RWPE1 (cell line): Measurements from ENCODE around the gene LRP3.
"Not testable (repeated sequence)": the region's sequence is repeated elsewhere in the genome, so short reads cannot be mapped to it uniquely, and the experiment has no call there.

ENCODE experiments used
- CTCF ChIA-PET: fragments of 350-600 bp; sonication (Branson Sonifier 250); formaldehyde crosslinking; extraction: SDS; loops from one replicate; lab custom pipeline; 2021; lab: Yijun Ruan, JAX
- POLR2A ChIA-PET: fragments of 400-600 bp; formaldehyde crosslinking; extraction: SDS; loops from one replicate; lab custom pipeline; 2020; ENCODE audit warnings: antibody characterized with exemption; ENCODE audit not compliant: low non-redundant PET; lab: Yijun Ruan, JAX
- DNase-seq: peaks from one replicate; pipeline ENCODE4 v3.0.0; 2012; ENCODE audit warnings: low spot score
- H3K27ac ChIP-seq: fragments of 450-650 bp; 2 replicates; pipeline ENCODE4 v1.5.1; 2017
- TF ChIP-seq, protein P1 (sequence below): fragments of 450-650 bp; conservative IDR thresholded peaks from 2 replicates; pipeline ENCODE4 v1.5.1; 2017; ENCODE audit warnings: low read depth, mild to moderate bottlenecking

The LRP3 gene

DNA sequence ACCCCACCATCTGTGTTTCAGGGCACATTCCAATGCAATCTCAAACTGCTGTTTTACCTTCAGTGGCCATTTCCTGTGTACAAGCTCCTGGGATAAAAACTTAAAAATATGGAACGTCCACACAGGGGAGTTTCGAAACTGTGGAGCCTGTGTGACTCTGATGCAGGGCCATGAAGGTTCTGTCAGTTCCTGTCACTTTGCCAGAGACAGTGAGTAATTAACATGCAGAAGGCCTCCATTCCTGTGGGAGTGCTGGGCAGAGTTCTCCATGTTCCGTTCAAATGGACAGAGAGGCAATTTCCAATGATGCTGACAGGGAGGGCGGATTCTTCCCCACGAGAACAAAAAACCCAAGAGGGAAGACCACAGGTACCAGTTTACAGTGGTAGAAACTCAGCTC, 37.8 kb upstream of the LRP3 start:
- POLR2A ChIA-PET, result no interaction called here
- CTCF ChIA-PET, result interaction anchor here (0.5 to 0.6 kb wide), 2 partner anchors 154 to 365 kb away, joined by 3 to 8 read pairs; no protein-coding TSS in a partner anchor
- no peak overlapping the region for H3K27ac ChIP-seq
- TF ChIP-seq, protein P1, sequence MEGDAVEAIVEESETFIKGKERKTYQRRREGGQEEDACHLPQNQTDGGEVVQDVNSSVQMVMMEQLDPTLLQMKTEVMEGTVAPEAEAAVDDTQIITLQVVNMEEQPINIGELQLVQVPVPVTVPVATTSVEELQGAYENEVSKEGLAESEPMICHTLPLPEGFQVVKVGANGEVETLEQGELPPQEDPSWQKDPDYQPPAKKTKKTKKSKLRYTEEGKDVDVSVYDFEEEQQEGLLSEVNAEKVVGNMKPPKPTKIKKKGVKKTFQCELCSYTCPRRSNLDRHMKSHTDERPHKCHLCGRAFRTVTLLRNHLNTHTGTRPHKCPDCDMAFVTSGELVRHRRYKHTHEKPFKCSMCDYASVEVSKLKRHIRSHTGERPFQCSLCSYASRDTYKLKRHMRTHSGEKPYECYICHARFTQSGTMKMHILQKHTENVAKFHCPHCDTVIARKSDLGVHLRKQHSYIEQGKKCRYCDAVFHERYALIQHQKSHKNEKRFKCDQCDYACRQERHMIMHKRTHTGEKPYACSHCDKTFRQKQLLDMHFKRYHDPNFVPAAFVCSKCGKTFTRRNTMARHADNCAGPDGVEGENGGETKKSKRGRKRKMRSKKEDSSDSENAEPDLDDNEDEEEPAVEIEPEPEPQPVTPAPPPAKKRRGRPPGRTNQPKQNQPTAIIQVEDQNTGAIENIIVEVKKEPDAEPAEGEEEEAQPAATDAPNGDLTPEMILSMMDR, result no peak
- DNase-seq, result no peak

DNA sequence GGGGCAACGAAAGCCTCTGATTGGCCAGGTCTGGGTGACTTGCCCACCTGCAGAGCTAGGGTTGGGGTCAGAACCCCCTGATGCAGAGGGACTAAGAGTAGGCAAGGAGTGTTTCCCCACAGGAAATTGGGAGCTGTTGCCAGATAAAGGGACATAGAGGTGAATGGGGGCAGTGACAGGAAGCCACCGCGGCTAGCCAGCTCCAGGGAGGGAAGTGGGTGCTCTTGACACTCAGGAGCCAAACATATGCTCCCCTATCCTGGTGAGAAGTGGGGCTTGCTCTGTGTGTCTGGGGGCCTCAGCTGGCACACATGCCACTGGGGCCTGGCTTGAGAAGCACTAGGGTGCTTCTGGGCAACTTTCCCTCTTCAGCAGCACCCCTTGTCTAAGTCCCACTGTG, 36.2 kb upstream of the LRP3 start:
- POLR2A ChIA-PET, result no interaction called here
- no peak overlapping the region for H3K27ac ChIP-seq
- TF ChIP-seq, protein P1, result no peak
- CTCF ChIA-PET, result no interaction called here
- no peak for DNase-seq

DNA sequence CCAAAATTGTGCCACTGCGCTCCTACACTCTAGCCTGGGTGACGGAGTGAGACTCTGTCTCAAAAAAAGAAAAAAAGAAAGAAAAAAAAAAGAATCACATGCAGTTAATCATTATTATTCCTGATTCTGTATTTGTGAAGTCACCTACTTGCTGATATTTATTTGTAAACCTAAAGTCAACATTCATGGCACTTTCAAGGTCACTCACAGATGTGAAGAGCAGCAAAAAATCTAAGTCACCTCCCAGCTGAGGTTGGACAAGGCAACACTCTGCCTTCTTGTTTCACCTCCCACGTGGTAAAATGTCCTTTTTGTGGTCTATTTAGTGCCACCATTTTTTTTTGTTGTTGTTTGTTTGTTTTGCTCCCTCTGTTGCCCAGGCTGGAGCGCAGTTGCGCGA, 35.8 kb upstream of the LRP3 start:
- CTCF ChIA-PET, result no interaction called here
- DNase-seq, result no peak
- H3K27ac ChIP-seq, result no peak overlapping the region
- POLR2A ChIA-PET, result no interaction called here
- TF ChIP-seq, protein P1, result no peak

DNA sequence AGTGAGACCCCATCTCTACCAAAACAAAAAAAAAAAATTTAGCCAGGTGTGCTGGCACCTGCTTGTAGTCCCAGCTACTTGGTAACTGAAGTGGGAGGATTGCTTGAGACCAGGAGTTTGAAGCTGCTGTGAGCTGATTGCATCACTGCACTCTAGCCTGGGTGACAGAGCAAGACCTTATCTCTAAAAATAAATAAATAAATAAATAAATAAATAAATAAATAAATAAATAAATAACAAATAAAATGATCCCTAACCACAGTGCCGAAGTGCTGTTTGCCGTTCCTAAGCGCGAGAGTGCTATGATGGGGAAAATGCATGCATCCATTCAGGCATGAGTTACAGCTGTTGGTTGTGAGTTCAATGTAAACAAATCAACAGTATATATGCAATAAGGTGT, 35.0 kb upstream of the LRP3 start:
- DNase-seq, result no peak
- TF ChIP-seq, protein P1, result no peak
- no peak overlapping the region for H3K27ac ChIP-seq
- ChIA-PET CTCF (no interaction called here), POLR2A (no interaction called here)

DNA sequence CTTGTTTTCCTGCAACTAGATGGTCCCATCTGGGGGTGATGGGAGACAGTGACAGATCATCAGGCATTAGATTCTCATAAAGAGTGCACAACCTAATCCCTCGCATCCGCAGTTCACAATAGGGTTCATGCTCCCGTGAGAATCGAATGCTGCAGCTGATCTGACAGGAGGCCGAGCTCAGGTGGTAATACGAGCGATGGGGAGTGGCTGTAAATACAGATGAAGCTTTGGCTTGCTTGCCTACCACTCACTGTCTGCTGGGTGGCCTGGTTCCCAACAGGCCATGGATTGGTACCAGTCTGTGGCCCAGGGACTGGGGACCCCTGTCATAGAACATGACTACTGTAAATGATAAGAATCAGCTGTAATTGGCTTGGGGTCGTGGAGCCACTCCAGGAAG, 34.2 kb upstream of the LRP3 start:
- H3K27ac ChIP-seq, result no peak overlapping the region
- DNase-seq, result no peak
- TF ChIP-seq, protein P1, result no peak
- ChIA-PET POLR2A (no interaction called here), CTCF (no interaction called here)

DNA sequence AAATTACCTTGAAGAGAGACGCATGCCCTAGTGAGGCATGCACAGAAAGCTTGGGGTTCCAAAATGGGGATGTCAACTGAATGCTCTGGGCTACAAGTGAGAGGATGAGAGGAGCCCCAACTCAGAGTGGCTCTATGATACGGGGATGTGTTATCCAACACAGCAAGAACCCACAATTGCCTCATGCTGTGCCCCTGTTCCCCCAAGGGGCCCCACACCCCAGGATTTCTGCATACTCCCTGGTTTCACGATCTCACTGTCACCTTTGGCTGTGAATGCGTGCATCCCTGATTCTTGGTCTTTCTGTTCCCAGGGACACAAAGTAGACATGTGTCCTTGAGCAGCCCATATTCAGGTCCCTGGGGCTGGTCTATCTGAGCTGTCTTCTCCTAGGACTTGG, 32.9 kb upstream of the LRP3 start:
- CTCF ChIA-PET, result interaction anchor here (1.6 kb wide), 1 partner anchor 245 kb away, joined by 7 read pairs; no protein-coding TSS in a partner anchor
- DNase-seq, result no peak
- POLR2A ChIA-PET, result no interaction called here
- H3K27ac ChIP-seq, result no peak overlapping the region
- TF ChIP-seq, protein P1, result no peak

DNA sequence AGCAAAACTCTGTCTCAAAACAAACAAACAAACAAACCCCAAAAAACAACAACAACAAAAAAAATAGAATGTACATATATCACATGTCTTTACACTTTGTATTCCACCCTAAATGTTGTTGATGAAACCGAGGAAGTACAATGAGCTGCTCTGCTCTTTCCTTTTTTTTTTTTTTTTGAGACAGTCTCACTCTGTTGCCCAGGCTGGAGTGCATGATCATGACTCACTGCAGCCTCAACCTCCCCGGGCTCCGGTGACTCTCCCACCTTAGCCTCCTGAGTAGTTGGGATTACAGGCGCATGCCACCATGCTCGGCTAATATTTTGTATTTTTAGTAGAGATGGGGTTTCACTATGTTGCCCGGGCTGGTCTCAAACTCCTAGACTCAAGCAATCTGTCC, 30.6 kb upstream of the LRP3 start:
- no peak for DNase-seq
- TF ChIP-seq, protein P1, result no peak
- no peak overlapping the region for H3K27ac ChIP-seq
- ChIA-PET POLR2A (no interaction called here), CTCF (no interaction called here)

- H3K27ac ChIP-seq, DNase-seq, POLR2A ChIA-PET, CTCF ChIA-PET: not testable (repeated sequence)
Measured at GRCh38 chr19:33166037-33166436, 28.1 kb upstream of the LRP3 start.
